Esophagus muscularis mucosa (tissue), 4 donors: ENCODE data around the gene C8G.

Experiments
- EP300 ChIP-seq: sonication (generic); formaldehyde crosslinking; IDR thresholded peaks from one replicate; pipeline ENCODE4 v1.6.1; 2017; ENCODE audit warnings: antibody characterized with exemption
- POLR2A ChIP-seq: fragments of 450-650 bp; IDR thresholded peaks from one replicate; pipeline ENCODE4 v1.6.1; 2017; ENCODE audit warnings: antibody characterized with exemption, moderate library complexity, mild to moderate bottlenecking, low read depth
- POLR2AphosphoS5 ChIP-seq, 2 donors: sonication (generic); formaldehyde crosslinking; IDR thresholded peaks; one replicate each; pipeline ENCODE4 v1.6.1; 2017; ENCODE audit warnings: antibody characterized with exemption in 2 of 2
- TF ChIP-seq, protein P1 (sequence below), 3 experiments: fragments of 200-600 bp in 2 of 3; fragments of 450-650 bp in 1 of 3; sonication (generic) in 2 of 3; IDR thresholded peaks; one replicate each; pipeline ENCODE4 v1.5.1; 2017 to 2019; ENCODE audit warnings: antibody characterized with exemption in 3 of 3, mild to moderate bottlenecking in 2 of 3, moderate library complexity in 1 of 3

GRCh38 chr9:136898483-136899100, 46.5 kb upstream of the C8G start:
- TF ChIP-seq POLR2A (no peak), POLR2AphosphoS5 (IDR thresholded peaks at IDR 0.05) (no peak), EP300 (no peak)
- TF ChIP-seq, protein P1, sequence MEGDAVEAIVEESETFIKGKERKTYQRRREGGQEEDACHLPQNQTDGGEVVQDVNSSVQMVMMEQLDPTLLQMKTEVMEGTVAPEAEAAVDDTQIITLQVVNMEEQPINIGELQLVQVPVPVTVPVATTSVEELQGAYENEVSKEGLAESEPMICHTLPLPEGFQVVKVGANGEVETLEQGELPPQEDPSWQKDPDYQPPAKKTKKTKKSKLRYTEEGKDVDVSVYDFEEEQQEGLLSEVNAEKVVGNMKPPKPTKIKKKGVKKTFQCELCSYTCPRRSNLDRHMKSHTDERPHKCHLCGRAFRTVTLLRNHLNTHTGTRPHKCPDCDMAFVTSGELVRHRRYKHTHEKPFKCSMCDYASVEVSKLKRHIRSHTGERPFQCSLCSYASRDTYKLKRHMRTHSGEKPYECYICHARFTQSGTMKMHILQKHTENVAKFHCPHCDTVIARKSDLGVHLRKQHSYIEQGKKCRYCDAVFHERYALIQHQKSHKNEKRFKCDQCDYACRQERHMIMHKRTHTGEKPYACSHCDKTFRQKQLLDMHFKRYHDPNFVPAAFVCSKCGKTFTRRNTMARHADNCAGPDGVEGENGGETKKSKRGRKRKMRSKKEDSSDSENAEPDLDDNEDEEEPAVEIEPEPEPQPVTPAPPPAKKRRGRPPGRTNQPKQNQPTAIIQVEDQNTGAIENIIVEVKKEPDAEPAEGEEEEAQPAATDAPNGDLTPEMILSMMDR (IDR thresholded peaks at IDR 0.05): no peak
